Measurements from ENCODE around the gene GSS.

Gene GSS

DNA sequence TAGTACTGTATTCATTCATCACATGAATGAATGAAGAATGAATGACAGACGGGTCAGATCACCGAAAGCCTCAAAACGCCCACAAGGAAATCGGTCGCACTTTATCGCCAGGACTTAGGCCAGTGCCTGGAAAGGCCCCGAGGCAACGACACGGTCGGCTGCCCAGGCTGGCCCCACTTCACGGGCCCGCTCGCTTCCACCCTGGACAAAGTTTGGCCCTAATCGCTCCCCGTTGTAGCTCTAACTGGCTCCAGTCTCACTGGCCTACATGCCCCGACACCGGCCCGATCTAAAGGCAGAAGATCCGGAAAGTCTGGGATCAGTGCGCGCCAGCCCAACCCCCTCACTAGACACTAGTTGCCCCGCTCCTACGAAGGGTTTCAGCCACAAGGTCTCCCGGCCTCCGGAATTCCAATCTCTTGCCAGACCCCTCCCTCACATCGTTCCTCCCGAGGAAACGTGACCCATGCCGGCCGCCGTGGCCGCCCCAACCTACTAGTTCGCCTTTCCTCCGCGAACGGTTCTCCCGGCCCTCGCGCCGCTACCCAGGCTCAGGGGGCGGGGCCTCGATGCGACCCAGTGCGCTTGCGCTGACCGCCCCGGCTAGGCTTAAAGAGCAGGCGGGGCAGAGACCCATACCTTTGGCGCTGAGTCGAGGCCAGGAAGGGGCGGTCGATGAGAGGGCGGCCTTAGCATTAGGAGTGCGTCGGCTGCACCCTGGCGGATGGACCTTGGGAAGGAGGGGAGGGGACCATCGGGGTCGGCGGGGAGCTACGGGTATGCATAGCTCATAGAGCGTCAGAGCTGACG is at the start of gene GSS, which contains the start of gene MYH7B:
GSS (minus strand) TSS at position 576 of the 810 bp plus-strand sequence. CDS start 3,954 bp downstream, outside the sequence.
MYH7B (plus strand) TSS at position 638 of the 810 bp plus-strand sequence. CDS start 22,138 bp downstream, outside the sequence.
- Histone ChIP-seq H3K9ac (ENCODE audit: low read depth, low read length) (peak within 1 kb of the TSS; percentile 89), H3K4me1 (ENCODE audit: insufficient read depth, low read length) (peaks cover 2% of the 10 kb centered on the region; the same call in 1 of the 2 replicates), H3K27ac (ENCODE audit: low read length) (no peak within 1 kb of the TSS), H3K36me3 (ENCODE audit: insufficient read depth, low read depth, low read length) (no peaks in the 10 kb centered on the region), H3K9me3 (ENCODE audit: insufficient read depth, low read depth, low read length) (no peaks in the 10 kb centered on the region), H3K27me3 (ENCODE audit: insufficient read depth, low read length) (peaks cover 5% of the 10 kb centered on the region; the same call in 1 of the 2 replicates), H3K4me3 (ENCODE audit: low read length) (peak within 1 kb of the TSS; percentile 84)

DNA sequence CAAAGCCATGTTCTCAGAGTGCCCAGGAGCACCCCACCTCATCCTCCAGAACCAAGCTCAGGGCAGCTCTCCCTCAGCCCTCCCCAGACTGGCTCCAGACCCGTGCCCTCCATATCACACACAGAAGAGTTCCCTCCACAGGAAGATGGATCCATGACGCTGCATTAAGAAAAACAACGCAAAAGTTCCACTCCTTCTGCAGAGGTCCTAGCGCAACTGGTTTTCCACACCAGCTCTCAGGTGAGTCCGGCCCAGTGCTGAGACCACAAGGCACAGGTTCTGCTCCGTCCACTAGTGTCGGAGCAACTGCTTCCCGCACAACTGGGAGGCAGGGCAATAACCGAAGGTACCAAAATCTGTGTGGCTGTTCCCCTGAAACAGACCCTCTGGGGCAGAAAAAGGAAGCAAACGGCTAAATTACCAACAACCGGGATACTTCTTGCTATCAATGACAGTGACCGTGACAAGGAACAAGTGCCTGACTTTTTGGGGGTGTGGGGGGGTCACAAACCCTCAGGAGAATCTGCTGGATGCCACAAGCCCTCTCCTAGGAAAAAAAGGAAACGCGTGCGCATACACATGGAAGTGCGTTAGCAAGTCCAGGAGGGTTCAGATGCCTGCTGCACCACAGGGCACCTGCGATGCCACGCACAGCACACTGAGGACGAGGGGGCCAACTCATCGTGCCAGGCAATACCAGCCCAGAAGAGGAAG is 49.3 kb upstream of the GSS start:
- Histone ChIP-seq H3K27ac (ENCODE audit: low read length) (no peak overlapping the region), H3K27me3 (ENCODE audit: insufficient read depth, low read length) (no peaks in the 10 kb centered on the region), H3K4me3 (ENCODE audit: low read length) (no peak overlapping the region), H3K9me3 (ENCODE audit: insufficient read depth, low read depth, low read length) (no peaks in the 10 kb centered on the region), H3K4me1 (ENCODE audit: insufficient read depth, low read length) (no peaks in the 10 kb centered on the region), H3K9ac (ENCODE audit: low read depth, low read length) (no peak overlapping the region), H3K36me3 (ENCODE audit: insufficient read depth, low read depth, low read length) (peaks cover 98% of the 10 kb centered on the region)

DNA sequence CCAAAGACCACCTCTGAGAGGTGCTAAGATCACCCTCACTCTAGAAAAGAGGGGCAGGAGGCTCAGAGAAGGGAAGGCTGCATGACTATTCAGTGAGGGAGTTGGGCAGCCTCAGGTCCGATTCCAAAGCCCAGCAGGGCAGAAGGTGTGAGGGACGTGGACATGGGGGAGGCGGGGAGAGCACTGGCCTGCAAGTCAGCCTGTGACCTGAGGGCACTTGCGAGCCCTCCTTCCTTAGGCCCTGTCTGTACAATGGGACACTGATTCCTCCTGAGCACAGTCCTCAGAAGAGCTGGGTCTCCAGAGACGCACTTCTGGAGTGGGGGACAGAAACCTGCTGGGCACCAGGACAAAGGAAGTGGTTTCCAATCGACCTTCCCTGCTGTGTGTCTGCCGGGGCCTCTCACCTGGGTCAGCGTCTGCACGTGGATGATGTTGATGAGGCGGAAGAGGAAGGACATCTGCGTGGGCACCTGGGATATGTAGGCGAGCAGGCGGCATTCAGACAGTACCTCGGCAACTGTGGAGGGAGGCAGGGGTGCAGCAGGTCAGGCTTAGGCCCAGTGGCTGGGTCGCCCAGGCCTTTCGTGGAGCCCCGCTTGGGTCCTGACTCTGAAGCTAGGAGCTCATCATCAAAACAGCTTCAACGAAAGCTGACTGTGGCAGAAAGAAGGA is 48.6 kb upstream of the GSS start:
- Histone ChIP-seq H3K9me3 (ENCODE audit: insufficient read depth, low read depth, low read length) (no peaks in the 10 kb centered on the region), H3K27me3 (ENCODE audit: insufficient read depth, low read length) (no peaks in the 10 kb centered on the region), H3K36me3 (ENCODE audit: insufficient read depth, low read depth, low read length) (peaks cover 93% of the 10 kb centered on the region), H3K9ac (ENCODE audit: low read depth, low read length) (no peak overlapping the region), H3K4me1 (ENCODE audit: insufficient read depth, low read length) (no peaks in the 10 kb centered on the region), H3K27ac (ENCODE audit: low read length) (no peak overlapping the region), H3K4me3 (ENCODE audit: low read length) (no peak overlapping the region)

GRCh38 chr20:35003211-35004031 is 47.8 kb upstream of the GSS start:
- H3K27ac ChIP-seq (ENCODE audit: low read length) = no peak overlapping the region
- peaks cover 86% of the 10 kb centered on the region for H3K36me3 ChIP-seq (ENCODE audit: insufficient read depth, low read depth, low read length)
- no peak overlapping the region for H3K9ac ChIP-seq (ENCODE audit: low read depth, low read length)
- H3K4me3 ChIP-seq (ENCODE audit: low read length) = no peak overlapping the region
- H3K9me3 ChIP-seq (ENCODE audit: insufficient read depth, low read depth, low read length) = no peaks in the 10 kb centered on the region
- H3K4me1 ChIP-seq (ENCODE audit: insufficient read depth, low read length) = no peaks in the 10 kb centered on the region
- H3K27me3 ChIP-seq (ENCODE audit: insufficient read depth, low read length) = no peaks in the 10 kb centered on the region

DNA sequence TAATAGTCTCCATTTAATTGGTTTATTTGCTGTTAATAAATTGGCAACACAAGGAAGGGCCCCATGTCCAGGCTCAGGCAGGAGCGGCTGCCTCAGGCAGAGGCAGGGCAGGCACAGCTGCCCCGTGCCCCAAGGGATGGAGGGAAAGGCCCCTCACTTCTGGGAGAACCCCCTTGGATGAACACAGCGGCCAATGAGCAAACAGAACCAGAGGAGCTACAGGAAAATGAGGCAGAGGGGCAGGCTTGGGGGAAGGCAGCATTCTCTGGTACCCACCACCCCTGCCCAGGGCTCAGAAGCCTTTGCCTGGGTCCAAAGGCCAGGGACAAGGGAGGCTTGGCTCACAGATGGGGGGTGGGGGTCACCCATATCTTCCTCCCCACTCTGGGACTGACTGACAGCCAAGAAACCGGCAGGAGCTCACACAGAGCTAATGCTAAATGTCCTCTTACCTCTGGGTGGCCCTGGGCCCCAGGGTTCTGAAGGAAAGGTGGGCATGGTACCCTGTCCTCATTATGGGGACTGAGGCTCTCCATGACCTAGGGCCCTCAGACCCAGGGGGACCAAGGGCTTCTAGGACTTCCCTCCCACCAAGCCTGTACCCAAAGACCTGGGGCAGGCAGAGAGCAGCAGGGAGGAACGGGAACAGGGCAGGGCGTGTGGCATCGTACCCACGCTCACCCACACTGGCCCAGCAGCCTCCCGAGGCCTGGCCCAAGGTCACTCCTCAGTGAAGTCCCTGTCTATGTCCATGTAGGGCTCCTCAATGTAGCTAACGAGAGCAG is 47.0 kb upstream of the GSS start:
- no peak overlapping the region for H3K9ac ChIP-seq (ENCODE audit: low read depth, low read length)
- H3K27me3 ChIP-seq (ENCODE audit: insufficient read depth, low read length) = no peaks in the 10 kb centered on the region
- no peak overlapping the region for H3K27ac ChIP-seq (ENCODE audit: low read length)
- H3K9me3 ChIP-seq (ENCODE audit: insufficient read depth, low read depth, low read length) = no peaks in the 10 kb centered on the region
- no peak overlapping the region for H3K4me3 ChIP-seq (ENCODE audit: low read length)
- no peaks in the 10 kb centered on the region for H3K4me1 ChIP-seq (ENCODE audit: insufficient read depth, low read length)
- peaks cover 84% of the 10 kb centered on the region for H3K36me3 ChIP-seq (ENCODE audit: insufficient read depth, low read depth, low read length)

DNA sequence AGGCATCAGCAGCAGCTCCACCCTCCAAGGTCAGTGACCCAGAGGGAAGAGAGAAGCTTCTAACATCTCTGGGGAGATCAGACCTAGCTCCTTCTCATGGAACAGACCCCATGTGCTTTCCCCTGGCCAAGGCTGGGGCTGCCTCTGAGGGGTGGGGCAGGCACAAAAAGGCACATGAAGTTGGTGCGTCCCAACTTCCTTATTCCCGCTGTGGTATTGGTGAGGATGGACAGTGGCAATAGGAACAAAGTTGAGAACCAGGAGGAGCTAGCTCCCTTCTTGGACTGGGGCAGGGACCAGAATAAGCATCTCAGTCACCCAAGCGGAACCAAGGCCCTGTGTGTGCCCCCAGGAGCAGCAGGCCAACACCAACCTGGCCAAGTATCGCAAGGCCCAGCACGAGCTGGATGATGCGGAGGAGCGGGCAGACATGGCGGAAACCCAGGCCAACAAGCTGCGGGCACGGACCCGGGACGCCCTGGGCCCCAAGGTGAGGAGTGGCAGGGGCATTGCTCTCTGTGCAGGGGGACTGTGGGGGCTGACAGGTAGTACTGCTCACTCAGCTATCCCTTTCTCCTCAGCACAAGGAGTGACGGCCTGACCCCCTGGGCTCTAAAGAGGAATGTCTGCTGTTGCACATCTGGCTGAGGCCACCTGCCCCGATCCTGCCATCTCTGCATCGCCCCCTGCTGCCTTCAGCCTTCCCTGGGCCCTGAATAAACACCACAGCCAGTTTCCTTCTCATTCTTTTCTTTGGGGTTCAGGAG is 46.2 kb upstream of the GSS start:
- Histone ChIP-seq H3K4me1 (ENCODE audit: insufficient read depth, low read length) (no peaks in the 10 kb centered on the region), H3K9ac (ENCODE audit: low read depth, low read length) (no peak overlapping the region), H3K9me3 (ENCODE audit: insufficient read depth, low read depth, low read length) (no peaks in the 10 kb centered on the region), H3K36me3 (ENCODE audit: insufficient read depth, low read depth, low read length) (peaks cover 75% of the 10 kb centered on the region), H3K27ac (ENCODE audit: low read length) (no peak overlapping the region), H3K27me3 (ENCODE audit: insufficient read depth, low read length) (no peaks in the 10 kb centered on the region), H3K4me3 (ENCODE audit: low read length) (no peak overlapping the region)

- Histone ChIP-seq H3K9me3 (ENCODE audit: insufficient read depth, low read depth, low read length) (no peaks in the 10 kb centered on the region), H3K27ac (ENCODE audit: low read length) (no peak overlapping the region), H3K36me3 (ENCODE audit: insufficient read depth, low read depth, low read length) (peaks cover 74% of the 10 kb centered on the region), H3K4me3 (ENCODE audit: low read length) (no peak overlapping the region), H3K4me1 (ENCODE audit: insufficient read depth, low read length) (no peaks in the 10 kb centered on the region), H3K27me3 (ENCODE audit: insufficient read depth, low read length) (no peaks in the 10 kb centered on the region), H3K9ac (ENCODE audit: low read depth, low read length) (no peak overlapping the region)
Observed at GRCh38 chr20:35000922-35001595, 45.5 kb upstream of the GSS start.

DNA sequence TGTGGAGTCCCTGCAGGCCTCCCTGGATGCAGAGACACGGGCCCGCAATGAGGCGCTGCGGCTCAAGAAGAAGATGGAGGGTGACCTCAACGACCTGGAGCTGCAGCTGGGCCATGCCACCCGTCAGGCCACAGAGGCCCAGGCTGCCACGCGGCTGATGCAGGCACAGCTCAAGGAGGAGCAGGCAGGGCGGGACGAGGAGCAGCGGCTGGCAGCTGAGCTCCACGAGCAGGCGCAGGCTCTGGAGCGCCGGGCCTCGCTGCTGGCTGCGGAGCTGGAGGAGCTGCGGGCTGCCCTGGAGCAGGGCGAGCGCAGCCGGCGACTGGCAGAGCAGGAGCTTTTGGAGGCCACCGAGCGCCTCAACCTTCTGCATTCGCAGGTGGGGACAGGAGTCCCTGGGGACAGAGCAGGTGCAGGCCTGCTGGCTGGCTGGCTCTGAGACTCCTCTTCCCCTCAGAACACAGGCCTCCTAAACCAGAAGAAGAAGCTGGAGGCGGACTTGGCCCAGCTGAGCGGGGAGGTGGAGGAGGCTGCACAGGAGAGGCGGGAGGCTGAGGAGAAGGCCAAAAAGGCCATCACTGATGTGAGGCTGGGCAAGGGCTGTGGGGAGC is 44.8 kb upstream of the GSS start:
- H3K36me3 ChIP-seq (ENCODE audit: insufficient read depth, low read depth, low read length) = peaks cover 73% of the 10 kb centered on the region
- no peak overlapping the region for H3K4me3 ChIP-seq (ENCODE audit: low read length)
- no peaks in the 10 kb centered on the region for H3K27me3 ChIP-seq (ENCODE audit: insufficient read depth, low read length)
- no peaks in the 10 kb centered on the region for H3K9me3 ChIP-seq (ENCODE audit: insufficient read depth, low read depth, low read length)
- no peak overlapping the region for H3K9ac ChIP-seq (ENCODE audit: low read depth, low read length)
- no peaks in the 10 kb centered on the region for H3K4me1 ChIP-seq (ENCODE audit: insufficient read depth, low read length)
- no peak overlapping the region for H3K27ac ChIP-seq (ENCODE audit: low read length)

GRCh38 chr20:34999782-35000181 is 44.2 kb upstream of the GSS start:
- peaks cover 68% of the 10 kb centered on the region for H3K36me3 ChIP-seq (ENCODE audit: insufficient read depth, low read depth, low read length)
- no peaks in the 10 kb centered on the region for H3K4me1 ChIP-seq (ENCODE audit: insufficient read depth, low read length)
- H3K27ac ChIP-seq (ENCODE audit: low read length) = no peak overlapping the region
- H3K4me3 ChIP-seq (ENCODE audit: low read length) = no peak overlapping the region
- no peak overlapping the region for H3K9ac ChIP-seq (ENCODE audit: low read depth, low read length)
- no peaks in the 10 kb centered on the region for H3K27me3 ChIP-seq (ENCODE audit: insufficient read depth, low read length)
- H3K9me3 ChIP-seq (ENCODE audit: insufficient read depth, low read depth, low read length) = no peaks in the 10 kb centered on the region

Measured in iPS-20b (cell line).